Ishikawa (cell line): ENCODE results near the gene TSEN15.

ENCODE experiments used
- CEBPB ChIP-seq: IDR thresholded peaks from 2 replicates; pipeline ENCODE4 v1.6.1; 2012
- CREB1 ChIP-seq: IDR thresholded peaks from 2 replicates; pipeline ENCODE4 v1.6.1; 2012; ENCODE audit warnings: low read depth
- EGR1 ChIP-seq: IDR thresholded peaks from 2 replicates; pipeline ENCODE4 v1.6.1; 2012
- EP300 ChIP-seq: IDR thresholded peaks from 2 replicates; pipeline ENCODE4 v1.6.1; 2012; ENCODE audit warnings: borderline replicate concordance
- FOXM1 ChIP-seq: IDR thresholded peaks from 2 replicates; pipeline ENCODE4 v1.6.1; 2012; ENCODE audit warnings: low read depth, borderline replicate concordance
- NFIC ChIP-seq: IDR thresholded peaks from 2 replicates; pipeline ENCODE4 v1.6.1; 2012
- RAD21 ChIP-seq: IDR thresholded peaks from 2 replicates; pipeline ENCODE4 v1.6.1; 2012; ENCODE audit warnings: low read depth
- TAF1 ChIP-seq: IDR thresholded peaks from 2 replicates; pipeline ENCODE4 v1.6.1; 2012; ENCODE audit warnings: low read depth, mild to moderate bottlenecking
- TCF12 ChIP-seq: IDR thresholded peaks from 2 replicates; pipeline ENCODE4 v1.6.1; 2012; ENCODE audit warnings: low read depth
- TEAD4 ChIP-seq: IDR thresholded peaks from 2 replicates; pipeline ENCODE4 v1.6.1; 2012
- YY1 ChIP-seq: IDR thresholded peaks from 2 replicates; pipeline ENCODE4 v1.6.1; 2012; ENCODE audit warnings: low read depth
- ZBTB7A ChIP-seq: IDR thresholded peaks from 2 replicates; pipeline ENCODE4 v1.6.1; 2012; ENCODE audit warnings: low read depth
- TF ChIP-seq, protein P1 (sequence below): IDR thresholded peaks from 2 replicates; pipeline ENCODE4 v1.6.1; 2012
- TF ChIP-seq, protein P2 (sequence below): IDR thresholded peaks from 2 replicates; pipeline ENCODE4 v1.6.1; 2012; ENCODE audit warnings: low read depth, mild to moderate bottlenecking
- TF ChIP-seq, protein P3 (sequence below): IDR thresholded peaks from 2 replicates; pipeline ENCODE4 v1.6.1; 2012

TSEN15 gene

DNA sequence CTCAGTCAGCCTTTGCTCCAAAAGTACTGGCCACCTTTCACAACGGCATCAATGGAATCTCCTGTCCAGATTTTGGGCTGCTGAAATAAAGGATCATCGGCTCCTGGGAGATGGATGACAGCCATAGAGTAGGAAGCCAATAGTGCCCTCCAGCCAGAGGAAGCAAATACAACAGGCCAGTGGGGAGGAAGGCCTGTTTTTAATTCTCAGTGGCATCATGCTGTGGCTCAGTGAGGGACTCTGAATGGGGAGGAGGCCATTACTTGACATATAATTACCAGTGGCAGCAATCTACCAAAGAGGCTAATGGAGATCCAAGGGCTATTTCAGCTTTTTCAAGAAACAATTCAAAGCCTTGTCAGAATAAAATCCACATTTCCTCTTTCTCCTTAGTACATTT is 40.7 kb upstream of the TSEN15 start:
- TF ChIP-seq, protein P1, sequence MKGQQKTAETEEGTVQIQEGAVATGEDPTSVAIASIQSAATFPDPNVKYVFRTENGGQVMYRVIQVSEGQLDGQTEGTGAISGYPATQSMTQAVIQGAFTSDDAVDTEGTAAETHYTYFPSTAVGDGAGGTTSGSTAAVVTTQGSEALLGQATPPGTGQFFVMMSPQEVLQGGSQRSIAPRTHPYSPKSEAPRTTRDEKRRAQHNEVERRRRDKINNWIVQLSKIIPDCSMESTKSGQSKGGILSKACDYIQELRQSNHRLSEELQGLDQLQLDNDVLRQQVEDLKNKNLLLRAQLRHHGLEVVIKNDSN: no peak
- TF ChIP-seq TAF1 (no peak), CEBPB (no peak), TCF12 (no peak), ZBTB7A (no peak), FOXM1 (no peak), NFIC (no peak), CREB1 (no peak)
- TF ChIP-seq, protein P2, sequence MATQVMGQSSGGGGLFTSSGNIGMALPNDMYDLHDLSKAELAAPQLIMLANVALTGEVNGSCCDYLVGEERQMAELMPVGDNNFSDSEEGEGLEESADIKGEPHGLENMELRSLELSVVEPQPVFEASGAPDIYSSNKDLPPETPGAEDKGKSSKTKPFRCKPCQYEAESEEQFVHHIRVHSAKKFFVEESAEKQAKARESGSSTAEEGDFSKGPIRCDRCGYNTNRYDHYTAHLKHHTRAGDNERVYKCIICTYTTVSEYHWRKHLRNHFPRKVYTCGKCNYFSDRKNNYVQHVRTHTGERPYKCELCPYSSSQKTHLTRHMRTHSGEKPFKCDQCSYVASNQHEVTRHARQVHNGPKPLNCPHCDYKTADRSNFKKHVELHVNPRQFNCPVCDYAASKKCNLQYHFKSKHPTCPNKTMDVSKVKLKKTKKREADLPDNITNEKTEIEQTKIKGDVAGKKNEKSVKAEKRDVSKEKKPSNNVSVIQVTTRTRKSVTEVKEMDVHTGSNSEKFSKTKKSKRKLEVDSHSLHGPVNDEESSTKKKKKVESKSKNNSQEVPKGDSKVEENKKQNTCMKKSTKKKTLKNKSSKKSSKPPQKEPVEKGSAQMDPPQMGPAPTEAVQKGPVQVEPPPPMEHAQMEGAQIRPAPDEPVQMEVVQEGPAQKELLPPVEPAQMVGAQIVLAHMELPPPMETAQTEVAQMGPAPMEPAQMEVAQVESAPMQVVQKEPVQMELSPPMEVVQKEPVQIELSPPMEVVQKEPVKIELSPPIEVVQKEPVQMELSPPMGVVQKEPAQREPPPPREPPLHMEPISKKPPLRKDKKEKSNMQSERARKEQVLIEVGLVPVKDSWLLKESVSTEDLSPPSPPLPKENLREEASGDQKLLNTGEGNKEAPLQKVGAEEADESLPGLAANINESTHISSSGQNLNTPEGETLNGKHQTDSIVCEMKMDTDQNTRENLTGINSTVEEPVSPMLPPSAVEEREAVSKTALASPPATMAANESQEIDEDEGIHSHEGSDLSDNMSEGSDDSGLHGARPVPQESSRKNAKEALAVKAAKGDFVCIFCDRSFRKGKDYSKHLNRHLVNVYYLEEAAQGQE: no peak

DNA sequence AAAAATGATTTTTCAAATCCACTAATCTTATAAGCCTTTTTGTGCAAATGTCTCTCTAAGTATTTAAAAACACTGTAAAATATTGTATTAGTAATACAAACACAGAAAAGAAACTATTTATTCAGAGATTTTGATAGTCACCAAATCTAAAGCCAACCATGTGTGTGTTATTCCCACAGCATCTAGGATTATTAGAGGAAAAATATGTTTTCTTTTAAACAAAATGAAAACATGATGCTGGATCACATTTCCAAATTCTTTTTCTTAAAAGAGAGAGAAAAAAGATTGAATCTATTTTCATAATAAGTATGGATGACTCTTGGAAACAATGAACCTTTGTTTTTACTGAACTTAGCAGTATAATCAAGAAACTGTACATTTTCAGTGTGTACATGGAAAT is 39.3 kb upstream of the TSEN15 start:
- no peak for TF ChIP-seq RAD21
- no peak for TF ChIP-seq NFIC
- no peak for TF ChIP-seq CEBPB
- no peak for TF ChIP-seq FOXM1
- no peak for TF ChIP-seq TAF1
- TF ChIP-seq, protein P1: no peak
- no peak for TF ChIP-seq EGR1
- TF ChIP-seq, protein P2: no peak
- no peak for TF ChIP-seq EP300
- TF ChIP-seq, protein P3, sequence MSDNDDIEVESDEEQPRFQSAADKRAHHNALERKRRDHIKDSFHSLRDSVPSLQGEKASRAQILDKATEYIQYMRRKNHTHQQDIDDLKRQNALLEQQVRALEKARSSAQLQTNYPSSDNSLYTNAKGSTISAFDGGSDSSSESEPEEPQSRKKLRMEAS: no peak
- TF ChIP-seq ZBTB7A: no peak
- TF ChIP-seq CREB1: no peak
- no peak for TF ChIP-seq YY1

DNA sequence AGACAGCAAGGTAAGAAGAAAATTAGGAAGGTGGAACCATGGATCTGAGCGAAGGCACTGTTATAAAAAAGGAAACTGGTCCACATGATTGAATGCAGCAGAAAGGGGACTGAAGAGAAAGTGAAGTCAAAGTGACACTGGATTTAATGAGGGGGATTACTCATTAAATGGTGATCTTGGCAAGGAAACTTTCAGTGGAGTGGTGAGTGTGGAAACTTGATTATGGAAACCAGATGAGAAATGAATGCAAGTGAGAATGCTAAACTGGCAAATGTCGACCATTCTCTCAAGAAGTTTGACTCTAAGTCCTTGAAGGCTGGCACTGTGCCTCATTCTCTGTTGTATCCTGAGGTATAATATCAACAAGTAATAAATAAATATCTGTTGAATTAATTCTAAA is 37.3 kb upstream of the TSEN15 start:
- TF ChIP-seq TEAD4 (no peak), FOXM1 (no peak), EGR1 (no peak), EP300 (no peak), TAF1 (no peak), CEBPB (no peak), NFIC (no peak), YY1 (no peak), ZBTB7A (no peak), TCF12 (no peak)
- TF ChIP-seq, protein P3: no peak
- TF ChIP-seq, protein P1: no peak
- TF ChIP-seq, protein P2: no peak

DNA sequence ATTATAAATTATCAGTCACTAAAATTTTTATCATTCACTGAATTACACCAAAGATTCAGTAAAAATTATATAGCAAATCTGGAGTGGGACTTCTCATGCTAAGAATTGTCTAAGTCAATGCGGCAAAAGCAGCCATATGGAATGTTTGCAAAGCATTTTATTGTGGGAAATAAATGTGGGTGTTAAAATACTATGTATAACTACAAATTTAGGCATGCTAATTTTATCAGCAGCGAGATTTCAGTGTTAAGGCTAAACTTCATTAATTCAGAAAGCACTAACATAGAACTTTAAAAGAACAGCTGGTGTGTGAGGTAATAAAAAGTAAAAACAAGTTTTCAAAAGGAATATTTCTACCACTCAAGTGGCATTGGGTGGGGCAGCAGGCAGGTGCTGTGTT is 35.4 kb upstream of the TSEN15 start:
- no peak for TF ChIP-seq TEAD4
- TF ChIP-seq, protein P1: no peak
- TF ChIP-seq EGR1: no peak
- no peak for TF ChIP-seq FOXM1
- TF ChIP-seq, protein P2: no peak
- TF ChIP-seq EP300: no peak
- TF ChIP-seq CREB1: no peak
- TF ChIP-seq TCF12: no peak
- no peak for TF ChIP-seq RAD21
